Tibial nerve (tissue), 4 donors: ENCODE results near the gene COX4I1.
A peak's percentile ranks its signal among the peaks of the same experiment; 100 is the strongest.

ENCODE experiments used
- CTCF ChIP-seq, 5 experiments: fragments of 200-600 bp in 3 of 5; fragments of 450-650 bp in 2 of 5; sonication (generic) in 3 of 5; IDR thresholded peaks; one replicate each; pipeline ENCODE4 v1.5.1; 2016 to 2019; ENCODE audit warnings: antibody characterized with exemption in 5 of 5, mild to moderate bottlenecking in 3 of 5, moderate library complexity in 2 of 5
- EP300 ChIP-seq, 2 donors: sonication (generic); formaldehyde crosslinking; IDR thresholded peaks; one replicate each; pipeline ENCODE4 v1.6.1; 2017; ENCODE audit warnings: antibody characterized with exemption in 2 of 2, mild to moderate bottlenecking in 1 of 2
- POLR2A ChIP-seq, 2 donors: fragments of 450-650 bp; IDR thresholded peaks; one replicate each; pipeline ENCODE4 v1.6.1; 2017; ENCODE audit warnings: antibody characterized with exemption in 2 of 2, mild to moderate bottlenecking in 2 of 2, moderate library complexity in 2 of 2

GRCh38 chr16:85821390-85822135 is 22.1 kb downstream of the COX4I1 start:
- no peak for TF ChIP-seq POLR2A (IDR thresholded peaks at IDR 0.05)
- TF ChIP-seq CTCF (IDR thresholded peaks at IDR 0.05): peak; percentile 91 to 99 (median 94)
- TF ChIP-seq EP300 (IDR thresholded peaks at IDR 0.05): peak in 1 of 2 donors; percentile 29
